Stimulated activated CD4-positive, alpha-beta T cell treated with anti-CD3 and anti-CD28 coated beads, TNF-alpha, amount 100 ng/mL, for 4 hours (primary cell): ENCODE data around the gene ACE.

Experiments
- DNase-seq, 3 experiments: peaks; one replicate each; pipeline ENCODE4 v3.0.0-alpha.2; 2020; ENCODE audit warnings: low read depth in 3 of 3

ACE gene

GRCh38 chr17:63491413-63491812, 14.6 kb downstream of the ACE start:
- no peak for DNase-seq

GRCh38 chr17:63491977-63492618, 15.2 kb downstream of the ACE start:
- no peak for DNase-seq

- DNase-seq: no peak
These were observed 16.1 kb downstream of the ACE start for GRCh38 chr17:63492940-63493339.

- DNase-seq: no peak
These were observed 16.6 kb downstream of the ACE start for GRCh38 chr17:63493411-63493810.

GRCh38 chr17:63494300-63494928, 17.6 kb downstream of the ACE start:
- DNase-seq: no peak

GRCh38 chr17:63495491-63495890, 18.6 kb downstream of the ACE start:
- DNase-seq: no peak

- no peak for DNase-seq
These were observed 19.3 kb downstream of the ACE start for GRCh38 chr17:63496177-63496576.

GRCh38 chr17:63496663-63497400, 20.0 kb downstream of the ACE start:
- no peak for DNase-seq

- no peak for DNase-seq
These were observed 21.0 kb downstream of the ACE start for GRCh38 chr17:63497708-63498483.

GRCh38 chr17:63498626-63499195, 21.9 kb downstream of the ACE start:
- no peak for DNase-seq

- DNase-seq: no peak
These were observed 23.9 kb downstream of the ACE start for GRCh38 chr17:63500543-63501390.

- DNase-seq: no peak
These were observed 26.5 kb downstream of the ACE start for GRCh38 chr17:63503341-63503705.

- DNase-seq: no peak
These were observed 27.4 kb downstream of the ACE start for GRCh38 chr17:63504261-63504660.

GRCh38 chr17:63505341-63505740, 28.5 kb downstream of the ACE start:
- DNase-seq: no peak

- DNase-seq: no peak
These were observed 29.8 kb downstream of the ACE start for GRCh38 chr17:63506627-63507026.

GRCh38 chr17:63511331-63511730, 34.5 kb downstream of the ACE start:
- no peak for DNase-seq

- DNase-seq: no peak
These were observed 35.5 kb downstream of the ACE start for GRCh38 chr17:63512388-63512787.

- no peak for DNase-seq
These were observed 36.2 kb downstream of the ACE start for GRCh38 chr17:63512896-63513644.

GRCh38 chr17:63514477-63514876, 37.6 kb downstream of the ACE start:
- DNase-seq: no peak

GRCh38 chr17:63514974-63515373, 38.1 kb downstream of the ACE start:
- DNase-seq: no peak
